ENCODE data around the gene C10orf143. TPM values are rescaled to one million over a fixed set of nuclear protein-coding genes. Genes with fewer than 3 reads are reported as not detected.

C10orf143 gene
- total and polyA plus RNA-seq, 2 of the 8 experiments (the other 6 are each of a cell fraction or from before 2014, with no cell fraction given), result 1.6 to 2.0 TPM

DNA sequence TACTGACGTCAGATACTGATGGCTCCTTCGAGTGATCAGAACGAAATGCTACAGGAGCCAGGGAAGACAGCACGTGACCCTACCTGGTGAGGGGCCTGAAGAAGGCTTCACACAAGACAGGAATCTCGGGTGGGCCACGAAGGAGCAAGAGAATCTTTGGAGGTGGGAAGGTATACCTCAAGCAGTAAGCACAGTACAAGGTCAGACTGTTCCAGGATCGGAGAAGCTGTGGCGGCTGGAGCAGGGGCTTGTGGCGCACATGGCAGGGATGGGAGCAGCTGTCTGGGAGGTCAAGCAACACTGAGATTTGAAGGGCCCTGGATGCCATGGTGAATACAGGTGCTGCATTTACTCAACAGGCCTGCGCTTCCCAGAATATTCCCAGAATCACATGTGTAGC, 45.4 kb downstream of the C10orf143 start:
- H3K79me1 ChIP-seq (ENCODE audit: low read depth, low read length), result no peaks in the 10 kb centered on the region
- H3K27me3 ChIP-seq (replicated peaks in 1 of 4; ENCODE audit: control insufficient read depth in 3 of 4, extremely low read depth in 1 of 4, insufficient read depth in 3 of 4, low read length in 3 of 4), result no peaks in the 10 kb centered on the region
- H2BK120ac ChIP-seq (replicated peaks; ENCODE audit: low read depth, low read length), result no peak overlapping the region
- H4K8ac ChIP-seq (ENCODE audit: extremely low read depth, insufficient read depth, low read length), result no peak overlapping the region
- no peaks in the 10 kb centered on the region for H3K9me3 ChIP-seq (ENCODE audit: insufficient read depth in 2 of 2, low read depth in 1 of 2, low read length in 1 of 2)
- H3K23ac ChIP-seq (ENCODE audit: insufficient read length), result no peak overlapping the region
- H4K5ac ChIP-seq (ENCODE audit: insufficient read length, low read depth, low read length), result no peak overlapping the region
- H3K56ac ChIP-seq (replicated peaks; ENCODE audit: insufficient read length, low read depth, low read length), result no peak overlapping the region
- no peak overlapping the region for H3K4me2 ChIP-seq (ENCODE audit: insufficient read depth in 1 of 2, low read depth in 2 of 2, low read length in 2 of 2)
- H3K18ac ChIP-seq (ENCODE audit: extremely low read depth, low read length), result no peak overlapping the region
- H3K14ac ChIP-seq (ENCODE audit: insufficient read length), result no peak overlapping the region
- FAIRE-seq, result no peak
- H4K91ac ChIP-seq (replicated peaks; ENCODE audit: insufficient read length, low read length), result no peak overlapping the region
- no peak overlapping the region for H3K4ac ChIP-seq (replicated peaks; ENCODE audit: insufficient read length, low read depth, low read length)
- ChIA-PET CTCF (ENCODE audit: partially characterized antibody) (interaction anchor here (0.6 to 1.0 kb wide), 3 partner anchors 18 to 641 kb away, joined by 3 read pairs; no protein-coding TSS in a partner anchor), POLR2A (ENCODE audit: partially characterized antibody) (interaction anchor here (0.7 kb wide), 1 partner anchor 85 kb away, joined by 3 read pairs; no protein-coding TSS in a partner anchor)
- H2BK5ac ChIP-seq (ENCODE audit: low read depth, low read length), result no peak overlapping the region
- H2AK5ac ChIP-seq (ENCODE audit: low read depth, low read length), result no peak overlapping the region
- H3K4me3 ChIP-seq (ENCODE audit: extremely low read depth in 1 of 4, insufficient read depth in 2 of 4, low read depth in 3 of 4, low read length in 4 of 4), result no peak overlapping the region
- H3K23me2 ChIP-seq (ENCODE audit: low read depth, low read length), result no peaks in the 10 kb centered on the region
- no peaks in the 10 kb centered on the region for H4K20me1 ChIP-seq (replicated peaks in 1 of 2; ENCODE audit: control insufficient read depth in 1 of 2, insufficient read depth in 2 of 2, low read length in 2 of 2)
- no peak for TF ChIP-seq POLR2A (IDR thresholded peaks at IDR 0.05; ENCODE audit: control extremely low read depth in 1 of 2, low read depth in 2 of 2, low read length in 2 of 2)
- no peak for TF ChIP-seq RNF2 (IDR thresholded peaks at IDR 0.05; ENCODE audit: borderline replicate concordance, low read depth, low read length, missing control alignments, poor library complexity, severe bottlenecking)
- TF ChIP-seq, protein P1, sequence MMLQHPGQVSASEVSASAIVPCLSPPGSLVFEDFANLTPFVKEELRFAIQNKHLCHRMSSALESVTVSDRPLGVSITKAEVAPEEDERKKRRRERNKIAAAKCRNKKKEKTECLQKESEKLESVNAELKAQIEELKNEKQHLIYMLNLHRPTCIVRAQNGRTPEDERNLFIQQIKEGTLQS (IDR thresholded peaks at IDR 0.05; ENCODE audit: insufficient read depth, low read depth, low read length), result no peak
- no peak for TF ChIP-seq CEBPB (IDR thresholded peaks at IDR 0.05; ENCODE audit: low read depth, low read length)
- TF ChIP-seq BRCA1 (IDR thresholded peaks at IDR 0.05; ENCODE audit: low read depth, low read length), result no peak
- TF ChIP-seq, protein P2, sequence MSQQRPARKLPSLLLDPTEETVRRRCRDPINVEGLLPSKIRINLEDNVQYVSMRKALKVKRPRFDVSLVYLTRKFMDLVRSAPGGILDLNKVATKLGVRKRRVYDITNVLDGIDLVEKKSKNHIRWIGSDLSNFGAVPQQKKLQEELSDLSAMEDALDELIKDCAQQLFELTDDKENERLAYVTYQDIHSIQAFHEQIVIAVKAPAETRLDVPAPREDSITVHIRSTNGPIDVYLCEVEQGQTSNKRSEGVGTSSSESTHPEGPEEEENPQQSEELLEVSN (IDR thresholded peaks at IDR 0.05), result no peak
- no peak for TF ChIP-seq YY1 (IDR thresholded peaks at IDR 0.05; ENCODE audit: low read depth, low read length)
- no peak for TF ChIP-seq CHD2 (IDR thresholded peaks at IDR 0.05; ENCODE audit: low read length)
- TF ChIP-seq, protein P3, sequence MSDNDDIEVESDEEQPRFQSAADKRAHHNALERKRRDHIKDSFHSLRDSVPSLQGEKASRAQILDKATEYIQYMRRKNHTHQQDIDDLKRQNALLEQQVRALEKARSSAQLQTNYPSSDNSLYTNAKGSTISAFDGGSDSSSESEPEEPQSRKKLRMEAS (IDR thresholded peaks at IDR 0.05), result no peak
- TF ChIP-seq POU5F1 (IDR thresholded peaks at IDR 0.05; ENCODE audit: low read depth, low read length), result no peak
- TF ChIP-seq EZH2 (IDR thresholded peaks at IDR 0.05; ENCODE audit: low read depth, low read length, severe bottlenecking), result no peak
- no peak overlapping the region for H2BK20ac ChIP-seq (ENCODE audit: low read length)
- H3K4me1 ChIP-seq (replicated peaks in 1 of 4; ENCODE audit: control insufficient read depth in 3 of 4, insufficient read depth in 4 of 4, low read length in 3 of 4), result no peaks in the 10 kb centered on the region
- H2BK15ac ChIP-seq (ENCODE audit: low read length), result no peak overlapping the region
- H2AFZ ChIP-seq (ENCODE audit: low read length), result no peak overlapping the region
- H3K27ac ChIP-seq (ENCODE audit: low read depth, low read length), result no peak overlapping the region
- H3K9ac ChIP-seq (replicated peaks in 1 of 4; ENCODE audit: extremely low read depth in 1 of 4, low read depth in 3 of 4, low read length in 3 of 4), result no peak overlapping the region
- H3K79me2 ChIP-seq (ENCODE audit: control insufficient read depth in 1 of 2, insufficient read depth in 2 of 2, low read length in 2 of 2), result no peaks in the 10 kb centered on the region
- 93% methylated on average over 10 of the region's 10 CpGs; no CpG with 5 or more reads in 1 of the 2 experiments for WGBS, 2 experiments (ENCODE audit: extremely low coverage in 1 of 2, insufficient coverage in 1 of 2, insufficient read length in 1 of 2, insufficient replicate concordance in 2 of 2, low coverage in 1 of 2, low lambda C conversion rate in 2 of 2, missing lambda C conversion rate in 1 of 2)
- DNase-seq (ENCODE audit: low read depth in 1 of 2, low spot score in 2 of 2), result no peak
- no peak overlapping the region for H2BK12ac ChIP-seq (ENCODE audit: low read depth, low read length)
- H3K36me3 ChIP-seq (ENCODE audit: control insufficient read depth in 2 of 4, insufficient read depth in 4 of 4, low read length in 3 of 4), result no peaks in the 10 kb centered on the region

All from H1 (cell line).